K562 (cell line): ENCODE measurements around the gene RDH13. TPM values are rescaled to one million over a fixed set of nuclear protein-coding genes. Genes with fewer than 3 reads are reported as not detected.
A peak's percentile ranks its signal among the peaks of the same experiment; 100 is the strongest.

ENCODE experiments used
- ADNP ChIP-seq: fragments of 200-800 bp; sonication (Bioruptor generic); IDR thresholded peaks from 2 replicates; pipeline ENCODE4 v1.6.1; 2016; ENCODE audit warnings: missing genetic modification characterization, missing compliant biosample characterization
- E2F1 ChIP-seq: sonication (generic); formaldehyde crosslinking; IDR thresholded peaks from 2 replicates; pipeline ENCODE4 v1.8.1; 2023; ENCODE audit warnings: mild to moderate bottlenecking, missing genetic modification reagents, moderate library complexity
- ELF1 ChIP-seq: fragments of 200-800 bp; sonication (Bioruptor generic); IDR thresholded peaks from 2 replicates; pipeline ENCODE4 v1.6.1; 2016; ENCODE audit warnings: missing genetic modification characterization, missing compliant biosample characterization
- KHSRP ChIP-seq: fragments of 450-650 bp; IDR thresholded peaks from 2 replicates; pipeline ENCODE4 v1.6.1; 2017
- NCOA1 ChIP-seq: fragments of 450-650 bp; IDR thresholded peaks from 2 replicates; pipeline ENCODE4 v1.6.1; 2016; ENCODE audit warnings: low read depth
- SP2 ChIP-seq: IDR thresholded peaks from 2 replicates; pipeline ENCODE4 v1.6.1; 2011; ENCODE audit warnings: mild to moderate bottlenecking, low read depth, low read length, moderate library complexity; ENCODE audit not compliant: poor library complexity, severe bottlenecking; ENCODE audit errors: extremely low read depth
- ZNF24 ChIP-seq: fragments of 450-650 bp; IDR thresholded peaks from 2 replicates; pipeline ENCODE4 v1.6.1; 2016
- ZNF76 ChIP-seq: fragments of 250-450 bp; sonication (Bioruptor Pico); IDR thresholded peaks from 2 replicates; pipeline ENCODE4 v1.4.0; 2020; ENCODE audit warnings: mild to moderate bottlenecking, moderate library complexity, borderline replicate concordance
- polyA plus RNA-seq, 8 experiments: library from polyadenylated mRNA; depleted of rRNA in 4 of 8; stranded (reverse) in 5 of 8; unstranded in 3 of 8; fragments of >200 nt; fragmentation: Nextera tagmentation in 2 of 8; fragmentation: Illumina TruSeq in 1 of 8; extraction: Ambion mirVana in 2 of 8; extraction: Trizol in 1 of 8; gene quantifications; 2 replicates each; pipeline versions ENCODE4 v1.2.1 to v1.2.3, GENCODE V29; 2011 to 2014; ENCODE audit warnings: inconsistent platforms in 1 of 8, missing spikeins in 1 of 8
- total RNA-seq, 7 experiments: library from RNA; depleted of rRNA in 6 of 7; stranded (reverse); fragments of >200 nt in 6 of 7; fragmentation: Illumina TruSeq in 2 of 7; extraction: Trizol in 2 of 7; gene quantifications; 2 replicates each; pipeline versions ENCODE4 v1.2.1 to v1.2.3, GENCODE V29; 2011 to 2021; ENCODE audit warnings: low replicate concordance in 1 of 7
- TF ChIP-seq, protein P1 (sequence below): fragments of 150-350 bp; IDR thresholded peaks from 2 replicates; pipeline ENCODE4 v1.6.1; 2014; ENCODE audit warnings: low read depth, mild to moderate bottlenecking, low read length, borderline replicate concordance
- TF ChIP-seq, protein P2 (sequence below): sonication (generic); formaldehyde crosslinking; IDR thresholded peaks from 2 replicates; pipeline ENCODE4 v1.8.0; 2022; ENCODE audit warnings: mild to moderate bottlenecking, missing genetic modification reagents
- TF ChIP-seq, protein P3 (sequence below): fragments of 200-800 bp; sonication (Bioruptor generic); IDR thresholded peaks from 2 replicates; pipeline ENCODE4 v1.6.1; 2017; ENCODE audit warnings: missing genetic modification characterization, missing compliant biosample characterization
- TF ChIP-seq, protein P4 (sequence below): sonication (generic); formaldehyde crosslinking; IDR thresholded peaks from 2 replicates; pipeline ENCODE4 v1.8.0; 2022; ENCODE audit warnings: mild to moderate bottlenecking, missing genetic modification reagents, borderline replicate concordance

The RDH13 gene
- total and polyA plus RNA-seq, 9 of the 15 experiments (the other 6 are each of a cell fraction or from before 2014, with no cell fraction given): 7.5 to 70.3 (median 39.5) TPM

GRCh38 chr19:55062735-55063491 lies at the start of gene RDH13 (continued):
- TF ChIP-seq, protein P1, sequence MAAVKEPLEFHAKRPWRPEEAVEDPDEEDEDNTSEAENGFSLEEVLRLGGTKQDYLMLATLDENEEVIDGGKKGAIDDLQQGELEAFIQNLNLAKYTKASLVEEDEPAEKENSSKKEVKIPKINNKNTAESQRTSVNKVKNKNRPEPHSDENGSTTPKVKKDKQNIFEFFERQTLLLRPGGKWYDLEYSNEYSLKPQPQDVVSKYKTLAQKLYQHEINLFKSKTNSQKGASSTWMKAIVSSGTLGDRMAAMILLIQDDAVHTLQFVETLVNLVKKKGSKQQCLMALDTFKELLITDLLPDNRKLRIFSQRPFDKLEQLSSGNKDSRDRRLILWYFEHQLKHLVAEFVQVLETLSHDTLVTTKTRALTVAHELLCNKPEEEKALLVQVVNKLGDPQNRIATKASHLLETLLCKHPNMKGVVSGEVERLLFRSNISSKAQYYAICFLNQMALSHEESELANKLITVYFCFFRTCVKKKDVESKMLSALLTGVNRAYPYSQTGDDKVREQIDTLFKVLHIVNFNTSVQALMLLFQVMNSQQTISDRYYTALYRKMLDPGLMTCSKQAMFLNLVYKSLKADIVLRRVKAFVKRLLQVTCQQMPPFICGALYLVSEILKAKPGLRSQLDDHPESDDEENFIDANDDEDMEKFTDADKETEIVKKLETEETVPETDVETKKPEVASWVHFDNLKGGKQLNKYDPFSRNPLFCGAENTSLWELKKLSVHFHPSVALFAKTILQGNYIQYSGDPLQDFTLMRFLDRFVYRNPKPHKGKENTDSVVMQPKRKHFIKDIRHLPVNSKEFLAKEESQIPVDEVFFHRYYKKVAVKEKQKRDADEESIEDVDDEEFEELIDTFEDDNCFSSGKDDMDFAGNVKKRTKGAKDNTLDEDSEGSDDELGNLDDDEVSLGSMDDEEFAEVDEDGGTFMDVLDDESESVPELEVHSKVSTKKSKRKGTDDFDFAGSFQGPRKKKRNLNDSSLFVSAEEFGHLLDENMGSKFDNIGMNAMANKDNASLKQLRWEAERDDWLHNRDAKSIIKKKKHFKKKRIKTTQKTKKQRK: no peak
- TF ChIP-seq, protein P2, sequence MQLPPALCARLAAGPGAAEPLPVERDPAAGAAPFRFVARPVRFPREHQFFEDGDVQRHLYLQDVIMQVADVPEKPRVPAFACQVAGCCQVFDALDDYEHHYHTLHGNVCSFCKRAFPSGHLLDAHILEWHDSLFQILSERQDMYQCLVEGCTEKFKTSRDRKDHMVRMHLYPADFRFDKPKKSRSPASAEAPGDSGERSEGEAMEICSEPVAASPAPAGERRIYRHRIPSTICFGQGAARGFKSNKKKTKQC: peak; percentile 28; the same call in 1 of the 2 replicates
- TF ChIP-seq SP2 (peak; percentile 51), ELF1 (peak; percentile 73), NCOA1 (0 out of 2 replicates have a peak, but pooled peaks have one; percentile 43), ZNF24 (no peak), KHSRP (peak; percentile 65; the same call in 1 of the 2 replicates), E2F1 (CRISPR knock-in tag) (no peak), ADNP (tag) (peak; percentile 98), ZNF76 (CRISPR knock-in tag) (no peak)
- TF ChIP-seq, protein P3, sequence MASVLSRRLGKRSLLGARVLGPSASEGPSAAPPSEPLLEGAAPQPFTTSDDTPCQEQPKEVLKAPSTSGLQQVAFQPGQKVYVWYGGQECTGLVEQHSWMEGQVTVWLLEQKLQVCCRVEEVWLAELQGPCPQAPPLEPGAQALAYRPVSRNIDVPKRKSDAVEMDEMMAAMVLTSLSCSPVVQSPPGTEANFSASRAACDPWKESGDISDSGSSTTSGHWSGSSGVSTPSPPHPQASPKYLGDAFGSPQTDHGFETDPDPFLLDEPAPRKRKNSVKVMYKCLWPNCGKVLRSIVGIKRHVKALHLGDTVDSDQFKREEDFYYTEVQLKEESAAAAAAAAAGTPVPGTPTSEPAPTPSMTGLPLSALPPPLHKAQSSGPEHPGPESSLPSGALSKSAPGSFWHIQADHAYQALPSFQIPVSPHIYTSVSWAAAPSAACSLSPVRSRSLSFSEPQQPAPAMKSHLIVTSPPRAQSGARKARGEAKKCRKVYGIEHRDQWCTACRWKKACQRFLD: no peak
- TF ChIP-seq, protein P4, sequence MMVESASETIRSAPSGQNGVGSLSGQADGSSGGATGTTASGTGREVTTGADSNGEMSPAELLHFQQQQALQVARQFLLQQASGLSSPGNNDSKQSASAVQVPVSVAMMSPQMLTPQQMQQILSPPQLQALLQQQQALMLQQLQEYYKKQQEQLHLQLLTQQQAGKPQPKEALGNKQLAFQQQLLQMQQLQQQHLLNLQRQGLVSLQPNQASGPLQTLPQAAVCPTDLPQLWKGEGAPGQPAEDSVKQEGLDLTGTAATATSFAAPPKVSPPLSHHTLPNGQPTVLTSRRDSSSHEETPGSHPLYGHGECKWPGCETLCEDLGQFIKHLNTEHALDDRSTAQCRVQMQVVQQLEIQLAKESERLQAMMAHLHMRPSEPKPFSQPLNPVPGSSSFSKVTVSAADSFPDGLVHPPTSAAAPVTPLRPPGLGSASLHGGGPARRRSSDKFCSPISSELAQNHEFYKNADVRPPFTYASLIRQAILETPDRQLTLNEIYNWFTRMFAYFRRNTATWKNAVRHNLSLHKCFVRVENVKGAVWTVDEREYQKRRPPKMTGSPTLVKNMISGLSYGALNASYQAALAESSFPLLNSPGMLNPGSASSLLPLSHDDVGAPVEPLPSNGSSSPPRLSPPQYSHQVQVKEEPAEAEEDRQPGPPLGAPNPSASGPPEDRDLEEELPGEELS: 0 out of 2 replicates have a peak, but pooled peaks have one; percentile 80
